GM12878 (cell line): Measurements from ENCODE around the gene NRP2. TPM values are rescaled to one million over a fixed set of nuclear protein-coding genes. Genes with fewer than 3 reads are reported as not detected.

Experiments used
- BACH1 ChIP-seq: fragments of 450-650 bp; IDR thresholded peaks from 2 replicates; pipeline ENCODE4 v1.6.1; 2017; ENCODE audit warnings: mild to moderate bottlenecking, borderline replicate concordance
- BRCA1 ChIP-seq: IDR thresholded peaks from 2 replicates; pipeline ENCODE4 v1.6.1; 2011; ENCODE audit warnings: low read depth, low read length, improper control_type of control experiment
- CHD1 ChIP-seq: IDR thresholded peaks from 2 replicates; pipeline ENCODE4 v1.6.1; 2012; ENCODE audit warnings: low read depth, low read length, improper control_type of control experiment
- CREB1 ChIP-seq: IDR thresholded peaks from 2 replicates; pipeline ENCODE4 v1.6.1; 2012; ENCODE audit warnings: low read depth, mild to moderate bottlenecking, inconsistent platforms
- GABPA ChIP-seq: IDR thresholded peaks from 2 replicates; pipeline ENCODE4 v1.6.1; 2014; ENCODE audit warnings: antibody characterized with exemption, low read depth, mild to moderate bottlenecking, inconsistent platforms
- IKZF1 ChIP-seq: fragments of 450-650 bp; conservative IDR thresholded peaks from 2 replicates; pipeline ENCODE4 v1.6.1; 2017; ENCODE audit warnings: antibody characterized with exemption, mild to moderate bottlenecking
- KLF5 ChIP-seq: fragments of 450-650 bp; IDR thresholded peaks from 2 replicates; pipeline ENCODE4 v1.6.1; 2014; ENCODE audit warnings: mild to moderate bottlenecking; ENCODE audit not compliant: partially characterized antibody
- REST ChIP-seq: IDR thresholded peaks from 2 replicates; pipeline ENCODE4 v1.6.1; 2012; ENCODE audit warnings: mild to moderate bottlenecking, low read depth, low read length
- SPI1 ChIP-seq: IDR thresholded peaks from 2 replicates; pipeline ENCODE4 v1.6.1; 2011; ENCODE audit warnings: low read depth, mild to moderate bottlenecking, low read length, moderate library complexity, borderline replicate concordance; ENCODE audit not compliant: insufficient read depth
- SRF ChIP-seq, 2 experiments: IDR thresholded peaks; 2 replicates each; pipeline ENCODE4 v1.6.1; 2011; ENCODE audit warnings: low read depth in 2 of 2, low read length in 2 of 2, mild to moderate bottlenecking in 1 of 2, moderate library complexity in 1 of 2
- SUPT20H ChIP-seq: IDR thresholded peaks from 2 replicates; pipeline ENCODE4 v1.6.1; 2011; ENCODE audit warnings: low read depth, mild to moderate bottlenecking, low read length, moderate library complexity, borderline replicate concordance; ENCODE audit not compliant: control insufficient read depth
- polyA plus RNA-seq, 11 experiments: library from polyadenylated mRNA; depleted of rRNA in 4 of 11; unstranded in 6 of 11; stranded (reverse) in 5 of 11; fragments of >200 nt; fragmentation: Nextera tagmentation in 4 of 11; fragmentation: Illumina TruSeq in 1 of 11; extraction: Ambion mirVana in 4 of 11; extraction: Trizol in 1 of 11; gene quantifications; 1 replicate in 1 of 11; 2 replicates in 10 of 11; pipeline versions ENCODE4 v1.2.1 to v1.2.3, GENCODE V29; 2011 to 2016; ENCODE audit warnings: inconsistent platforms in 2 of 11, missing spikeins in 2 of 11, low read depth in 1 of 11
- total RNA-seq, 4 experiments: library from RNA; depleted of rRNA in 3 of 4; stranded (reverse); fragments of >200 nt in 3 of 4; fragmentation: Illumina TruSeq in 1 of 4; extraction: Trizol in 1 of 4; gene quantifications; 2 replicates each; pipeline versions ENCODE4 v1.2.1 to v1.2.3, GENCODE V29; 2013 to 2021
- TF ChIP-seq, protein P1 (sequence below): IDR thresholded peaks from 2 replicates; pipeline ENCODE4 v1.6.1; 2011; ENCODE audit warnings: borderline replicate concordance, low read depth, mild to moderate bottlenecking, moderate library complexity, low read length; ENCODE audit not compliant: insufficient read depth, poor library complexity, severe bottlenecking

The NRP2 gene
- total and polyA plus RNA-seq, 10 of the 15 experiments (the other 5 are each of a cell fraction or from before 2014, with no cell fraction given), result 0.06 to 1.2 (median 0.46) TPM

DNA sequence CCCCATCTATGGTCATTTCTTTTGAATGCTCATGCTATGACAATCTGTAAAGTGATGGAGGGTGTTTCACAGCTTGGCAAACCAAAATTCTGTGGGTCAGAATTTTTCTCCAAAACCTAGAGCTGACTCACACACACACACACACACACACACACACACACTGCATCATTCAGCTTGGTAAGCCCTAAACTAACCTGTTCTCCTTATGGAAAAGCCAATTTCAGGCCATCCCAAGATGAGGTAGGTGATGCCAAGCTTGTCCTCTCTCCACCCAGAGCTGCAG lies 45.0 kb upstream of the NRP2 start (continued):
- TF ChIP-seq REST (no peak), CHD1 (no peak), BACH1 (no peak), KLF5 (no peak), SUPT20H (no peak), SPI1 (no peak), IKZF1 (no peak), BRCA1 (no peak), GABPA (no peak), SRF (IDR thresholded peaks at IDR 0.05; ENCODE audit: low read depth in 2 of 2, low read length in 2 of 2) (no peak), CREB1 (no peak)
- TF ChIP-seq, protein P1, sequence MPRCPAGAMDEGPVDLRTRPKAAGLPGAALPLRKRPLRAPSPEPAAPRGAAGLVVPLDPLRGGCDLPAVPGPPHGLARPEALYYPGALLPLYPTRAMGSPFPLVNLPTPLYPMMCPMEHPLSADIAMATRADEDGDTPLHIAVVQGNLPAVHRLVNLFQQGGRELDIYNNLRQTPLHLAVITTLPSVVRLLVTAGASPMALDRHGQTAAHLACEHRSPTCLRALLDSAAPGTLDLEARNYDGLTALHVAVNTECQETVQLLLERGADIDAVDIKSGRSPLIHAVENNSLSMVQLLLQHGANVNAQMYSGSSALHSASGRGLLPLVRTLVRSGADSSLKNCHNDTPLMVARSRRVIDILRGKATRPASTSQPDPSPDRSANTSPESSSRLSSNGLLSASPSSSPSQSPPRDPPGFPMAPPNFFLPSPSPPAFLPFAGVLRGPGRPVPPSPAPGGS, result no peak
